Activated naive CD8-positive, alpha-beta T cell (primary cell): Measurements from ENCODE around the gene HIVEP3.

ENCODE experiments used
- H3K27ac Mint-ChIP-seq: one replicate; pipeline ENCODE4 v1.8.0; 2021; ENCODE audit warnings: mixed read lengths
- H3K27me3 Mint-ChIP-seq: one replicate; pipeline ENCODE4 v1.8.0; 2021; ENCODE audit warnings: mixed read lengths
- H3K36me3 Mint-ChIP-seq: one replicate; pipeline ENCODE4 v1.8.0; 2021; ENCODE audit warnings: mixed read lengths
- H3K4me1 Mint-ChIP-seq: one replicate; pipeline ENCODE4 v1.8.0; 2021; ENCODE audit warnings: low read depth, mixed read lengths
- H3K4me3 Mint-ChIP-seq: one replicate; pipeline ENCODE4 v1.8.0; 2021; ENCODE audit warnings: mild to moderate bottlenecking, mixed read lengths
- H3K9me3 Mint-ChIP-seq: one replicate; pipeline ENCODE4 v1.8.0; 2021; ENCODE audit warnings: low read depth, mixed read lengths

Gene HIVEP3

DNA sequence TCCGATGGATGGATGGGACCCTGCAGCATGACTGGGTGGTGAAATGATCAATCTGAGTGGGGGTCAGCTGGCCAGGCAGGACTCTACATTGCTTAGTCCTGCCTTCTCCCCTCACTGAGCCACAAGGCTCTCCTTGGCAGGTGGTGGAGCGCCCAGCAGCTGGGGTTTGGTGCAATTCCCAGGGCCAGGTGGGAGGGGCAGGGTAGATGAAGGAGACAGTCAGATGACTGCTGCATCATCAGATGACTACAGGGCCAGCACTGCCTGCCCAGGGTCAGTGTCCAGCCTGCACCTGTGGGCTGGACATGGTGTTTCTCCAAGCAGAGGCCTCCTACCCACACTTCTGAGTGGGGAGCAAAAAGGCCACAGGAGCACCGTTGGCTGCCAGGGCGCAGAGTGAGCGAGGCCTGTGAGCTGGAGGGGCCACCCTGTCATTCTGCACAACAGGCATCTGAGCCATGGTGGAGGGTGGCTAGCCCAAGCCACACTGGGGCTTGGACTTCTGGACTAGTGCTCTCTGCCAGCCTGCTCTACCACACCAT lies 330.3 kb downstream of the HIVEP3 start:
- Mint-ChIP-seq H3K27me3 (no peaks in the 10 kb centered on the region), H3K4me3 (no peak overlapping the region), H3K36me3 (peaks cover 22% of the 10 kb centered on the region), H3K27ac (no peak overlapping the region), H3K4me1 (peaks cover 1% of the 10 kb centered on the region), H3K9me3 (no peaks in the 10 kb centered on the region)

DNA sequence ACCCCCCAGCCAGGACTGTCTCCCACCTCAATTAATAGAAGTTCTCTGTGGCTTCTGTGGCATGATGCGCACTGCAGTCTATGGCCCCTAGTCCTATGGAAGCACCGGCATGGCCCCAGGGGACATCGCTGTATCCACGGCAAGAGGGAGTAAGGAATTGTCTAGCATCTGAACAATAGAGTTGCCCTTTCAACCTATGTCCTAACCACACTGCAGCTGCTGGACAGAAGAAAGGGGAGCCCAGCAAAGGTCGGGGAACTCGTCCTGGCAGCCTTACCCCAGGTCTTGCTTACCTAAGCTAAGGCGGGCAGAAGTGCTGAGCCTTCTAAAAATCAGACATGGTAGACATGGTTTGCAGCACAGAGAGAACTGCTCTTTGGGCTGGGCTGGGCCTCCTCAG lies 330.9 kb downstream of the HIVEP3 start:
- Mint-ChIP-seq H3K9me3 (no peaks in the 10 kb centered on the region), H3K27ac (no peak overlapping the region), H3K4me3 (no peak overlapping the region), H3K36me3 (peaks cover 22% of the 10 kb centered on the region), H3K27me3 (no peaks in the 10 kb centered on the region), H3K4me1 (peaks cover 1% of the 10 kb centered on the region)

- Mint-ChIP-seq H3K27ac (no peak overlapping the region), H3K4me3 (no peak overlapping the region)
Observed at GRCh38 chr1:41586230-41586629, 332.5 kb downstream of the HIVEP3 start.

GRCh38 chr1:41583658-41584547 lies 334.8 kb downstream of the HIVEP3 start:
- peaks cover 6% of the 10 kb centered on the region for H3K4me1 Mint-ChIP-seq
- H3K27me3 Mint-ChIP-seq, result no peaks in the 10 kb centered on the region
- H3K27ac Mint-ChIP-seq, result no peak overlapping the region
- no peaks in the 10 kb centered on the region for H3K9me3 Mint-ChIP-seq
- H3K36me3 Mint-ChIP-seq, result peaks cover 17% of the 10 kb centered on the region
- H3K4me3 Mint-ChIP-seq, result no peak overlapping the region

More at GRCh38 chr1:41586230-41586629, 332.5 kb downstream of the HIVEP3 start:
- peaks cover 19% of the 10 kb centered on the region for H3K36me3 Mint-ChIP-seq
- H3K27me3 Mint-ChIP-seq, result no peaks in the 10 kb centered on the region
- H3K4me1 Mint-ChIP-seq, result peaks cover 1% of the 10 kb centered on the region
- no peaks in the 10 kb centered on the region for H3K9me3 Mint-ChIP-seq

GRCh38 chr1:41582851-41583657 lies 335.7 kb downstream of the HIVEP3 start:
- peaks cover 7% of the 10 kb centered on the region for H3K4me1 Mint-ChIP-seq
- H3K4me3 Mint-ChIP-seq, result no peak overlapping the region
- peaks cover 21% of the 10 kb centered on the region for H3K36me3 Mint-ChIP-seq
- H3K27me3 Mint-ChIP-seq, result no peaks in the 10 kb centered on the region
- no peaks in the 10 kb centered on the region for H3K9me3 Mint-ChIP-seq
- no peak overlapping the region for H3K27ac Mint-ChIP-seq

DNA sequence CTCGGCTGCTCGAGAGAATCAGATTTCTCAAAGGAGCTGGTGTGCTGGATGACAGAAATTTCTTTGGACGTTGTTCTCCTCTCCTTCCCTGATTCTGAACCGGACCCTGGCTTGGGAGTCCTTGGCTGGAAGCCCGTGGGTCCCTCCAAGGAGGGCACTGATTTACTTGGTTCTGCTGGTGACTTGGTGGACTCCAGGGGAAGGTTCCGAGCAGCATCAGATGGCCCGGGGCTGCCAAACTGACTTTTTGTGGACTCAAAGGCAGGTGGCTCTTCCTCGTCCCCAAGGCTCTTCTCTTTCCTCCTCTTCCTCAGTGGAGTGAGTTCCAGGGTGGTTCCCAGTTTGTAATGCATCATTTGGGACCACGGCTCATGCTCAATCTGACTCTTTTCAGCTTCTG lies 336.4 kb downstream of the HIVEP3 start:
- H3K9me3 Mint-ChIP-seq, result no peaks in the 10 kb centered on the region
- H3K27ac Mint-ChIP-seq, result no peak overlapping the region
- peaks cover 18% of the 10 kb centered on the region for H3K36me3 Mint-ChIP-seq
- peaks cover 8% of the 10 kb centered on the region for H3K4me1 Mint-ChIP-seq
- H3K4me3 Mint-ChIP-seq, result no peak overlapping the region
- H3K27me3 Mint-ChIP-seq, result no peaks in the 10 kb centered on the region

- peaks cover 15% of the 10 kb centered on the region for H3K36me3 Mint-ChIP-seq
- H3K27ac Mint-ChIP-seq, result no peak overlapping the region
Observed at GRCh38 chr1:41582004-41582325, 336.8 kb downstream of the HIVEP3 start.

DNA sequence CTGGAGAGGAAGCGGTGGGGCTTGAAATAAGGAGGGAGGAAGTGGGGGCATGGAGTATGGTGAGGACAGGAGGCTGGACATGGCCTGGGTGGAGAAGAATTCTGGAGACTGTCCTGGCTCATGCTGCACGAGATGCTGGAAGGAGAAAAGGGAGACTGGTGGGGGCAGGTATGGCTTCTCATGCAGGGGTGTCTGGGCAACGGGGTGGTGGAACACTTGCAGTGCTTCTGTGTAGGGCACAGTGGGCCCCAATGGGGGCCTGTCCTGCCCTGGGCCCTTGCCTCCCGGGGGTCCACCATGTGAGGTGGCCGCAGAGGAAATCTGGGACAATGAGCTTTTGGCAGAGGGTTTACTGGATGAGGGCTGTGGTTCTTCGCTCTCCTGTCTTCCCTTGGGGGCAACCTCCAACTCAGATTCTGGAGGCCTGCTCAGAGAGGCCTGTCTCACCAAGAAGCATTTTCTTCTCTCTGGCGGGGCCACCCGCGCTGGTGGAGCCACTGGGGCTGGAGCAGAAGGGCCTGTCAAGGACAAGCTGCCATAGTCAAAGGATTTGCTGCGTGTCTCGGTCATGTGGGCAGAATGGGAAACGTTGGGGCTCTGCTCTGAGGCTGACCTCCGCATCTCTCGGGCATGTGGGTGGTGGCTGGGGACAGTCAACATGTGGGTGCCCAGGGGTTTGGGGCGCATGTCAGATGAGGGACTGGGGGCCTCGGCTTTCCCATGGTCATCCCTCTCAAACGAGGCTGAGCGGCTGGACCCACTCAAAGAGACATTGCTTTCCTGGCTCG lies 337.3 kb downstream of the HIVEP3 start:
- H3K4me3 Mint-ChIP-seq, result no peak overlapping the region
- H3K27me3 Mint-ChIP-seq, result no peaks in the 10 kb centered on the region
- H3K9me3 Mint-ChIP-seq, result no peaks in the 10 kb centered on the region
- peaks cover 14% of the 10 kb centered on the region for H3K4me1 Mint-ChIP-seq
- H3K36me3 Mint-ChIP-seq, result peaks cover 11% of the 10 kb centered on the region
- H3K27ac Mint-ChIP-seq, result no peak overlapping the region

More at GRCh38 chr1:41582004-41582325, 336.8 kb downstream of the HIVEP3 start:
- no peaks in the 10 kb centered on the region for H3K9me3 Mint-ChIP-seq
- H3K27me3 Mint-ChIP-seq, result no peaks in the 10 kb centered on the region
- H3K4me1 Mint-ChIP-seq, result peaks cover 11% of the 10 kb centered on the region
- no peak overlapping the region for H3K4me3 Mint-ChIP-seq

DNA sequence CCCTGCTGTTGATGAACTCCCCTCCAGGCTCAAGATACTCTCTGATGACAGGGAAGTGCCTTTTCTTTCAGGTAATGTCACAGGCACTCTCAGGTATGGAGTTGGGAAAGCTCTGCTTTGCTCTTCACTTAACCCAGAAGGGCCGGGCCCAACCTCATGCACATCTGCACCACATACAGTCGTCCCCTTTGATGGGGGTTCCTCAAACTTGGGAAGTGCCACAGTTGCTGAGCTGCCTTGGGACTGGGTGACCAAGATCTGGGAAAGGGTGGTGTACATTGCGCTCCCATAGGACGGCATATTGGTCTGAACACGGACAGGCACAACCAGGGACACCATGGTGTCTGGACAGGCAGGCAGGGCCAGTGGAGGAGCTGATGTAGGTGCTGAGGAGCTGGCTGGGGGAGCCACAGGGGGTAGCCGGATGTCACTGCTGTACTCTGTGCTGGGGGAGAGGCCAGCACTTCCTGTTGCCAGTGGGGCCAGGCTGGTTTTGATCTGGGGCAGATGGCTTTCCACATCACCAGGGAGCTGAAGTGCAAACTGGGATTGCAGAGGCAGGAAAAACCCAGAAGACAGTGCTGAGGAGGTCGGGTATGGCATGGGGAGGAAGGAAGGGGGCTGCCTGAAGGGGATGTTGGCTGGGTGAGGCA lies 338.1 kb downstream of the HIVEP3 start:
- H3K27ac Mint-ChIP-seq, result no peak overlapping the region
- H3K4me3 Mint-ChIP-seq, result no peak overlapping the region
- no peaks in the 10 kb centered on the region for H3K27me3 Mint-ChIP-seq
- H3K9me3 Mint-ChIP-seq, result no peaks in the 10 kb centered on the region
- peaks cover 16% of the 10 kb centered on the region for H3K4me1 Mint-ChIP-seq
- H3K36me3 Mint-ChIP-seq, result peaks cover 11% of the 10 kb centered on the region

GRCh38 chr1:41580021-41580420 lies 338.7 kb downstream of the HIVEP3 start:
- Mint-ChIP-seq H3K36me3 (peaks cover 11% of the 10 kb centered on the region), H3K4me3 (no peak overlapping the region), H3K27me3 (no peaks in the 10 kb centered on the region), H3K9me3 (no peaks in the 10 kb centered on the region), H3K27ac (no peak overlapping the region), H3K4me1 (peaks cover 18% of the 10 kb centered on the region)

DNA sequence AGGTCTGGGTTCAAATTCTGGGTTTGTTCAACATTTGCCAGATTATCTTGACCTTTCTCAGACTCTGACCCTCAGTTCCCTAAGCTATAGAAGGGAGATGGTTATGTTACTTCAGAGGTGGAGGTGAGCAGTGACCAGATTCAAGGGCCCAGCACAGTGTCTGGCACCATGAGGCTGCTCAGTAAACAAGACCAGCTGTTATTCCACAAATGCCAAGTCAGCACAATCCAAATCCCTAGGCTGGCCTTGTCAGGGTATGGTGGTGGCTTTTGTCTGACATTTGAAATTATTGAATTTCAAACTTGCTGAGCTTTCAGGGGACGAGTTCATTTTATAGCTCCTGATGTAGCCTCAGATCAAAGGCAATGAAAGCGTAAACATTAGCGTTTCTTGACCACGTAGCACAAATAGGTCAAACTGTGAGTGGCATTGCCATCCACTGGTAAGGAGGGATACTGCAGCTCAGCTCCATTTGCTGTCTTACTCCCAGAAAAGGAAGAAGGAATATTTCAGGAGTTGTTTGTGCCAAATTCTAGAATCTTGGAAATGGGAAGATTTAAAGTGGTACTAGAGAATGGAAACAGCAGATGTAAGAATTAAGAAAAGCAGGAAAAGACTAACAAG lies 339.9 kb downstream of the HIVEP3 start:
- peaks cover 11% of the 10 kb centered on the region for H3K36me3 Mint-ChIP-seq
- H3K9me3 Mint-ChIP-seq, result no peaks in the 10 kb centered on the region
- H3K27ac Mint-ChIP-seq, result no peak overlapping the region
- no peak overlapping the region for H3K4me3 Mint-ChIP-seq
- no peaks in the 10 kb centered on the region for H3K27me3 Mint-ChIP-seq
- peaks cover 23% of the 10 kb centered on the region for H3K4me1 Mint-ChIP-seq

GRCh38 chr1:41576620-41577019 lies 342.1 kb downstream of the HIVEP3 start:
- Mint-ChIP-seq H3K4me1 (peaks cover 25% of the 10 kb centered on the region), H3K27ac (no peak overlapping the region), H3K36me3 (peaks cover 22% of the 10 kb centered on the region)

GRCh38 chr1:41576206-41576605 lies 342.5 kb downstream of the HIVEP3 start:
- Mint-ChIP-seq H3K9me3 (no peaks in the 10 kb centered on the region), H3K4me1 (peaks cover 25% of the 10 kb centered on the region), H3K36me3 (peaks cover 26% of the 10 kb centered on the region), H3K27ac (no peak overlapping the region), H3K4me3 (no peak overlapping the region), H3K27me3 (no peaks in the 10 kb centered on the region)

More at GRCh38 chr1:41576620-41577019, 342.1 kb downstream of the HIVEP3 start:
- H3K4me3 Mint-ChIP-seq, result no peak overlapping the region
- no peaks in the 10 kb centered on the region for H3K9me3 Mint-ChIP-seq
- no peaks in the 10 kb centered on the region for H3K27me3 Mint-ChIP-seq

GRCh38 chr1:41574842-41575241 lies 343.9 kb downstream of the HIVEP3 start:
- Mint-ChIP-seq H3K27ac (no peak overlapping the region), H3K36me3 (peaks cover 26% of the 10 kb centered on the region), H3K4me3 (no peak overlapping the region), H3K27me3 (no peaks in the 10 kb centered on the region), H3K4me1 (peaks cover 25% of the 10 kb centered on the region), H3K9me3 (no peaks in the 10 kb centered on the region)
